Stimulated activated CD8-positive, alpha-beta memory T cell treated with anti-CD3 and anti-CD28 coated beads, Interleukin-12 subunit alpha, Interleukin-12 subunit beta, amount 100 ng/mL, for 4 hours (primary cell): Measurements from ENCODE around the gene ARFGEF3.
"Not testable (repeated sequence)": the region's sequence is repeated elsewhere in the genome, so short reads cannot be mapped to it uniquely, and the experiment has no call there.

ENCODE experiments used
- DNase-seq: peaks from one replicate; pipeline ENCODE4 v3.0.0-alpha.2; 2020; ENCODE audit warnings: low read depth

The ARFGEF3 gene

GRCh38 chr6:138211601-138212000 lies 49.9 kb downstream of the ARFGEF3 start:
- no peak for DNase-seq

DNA sequence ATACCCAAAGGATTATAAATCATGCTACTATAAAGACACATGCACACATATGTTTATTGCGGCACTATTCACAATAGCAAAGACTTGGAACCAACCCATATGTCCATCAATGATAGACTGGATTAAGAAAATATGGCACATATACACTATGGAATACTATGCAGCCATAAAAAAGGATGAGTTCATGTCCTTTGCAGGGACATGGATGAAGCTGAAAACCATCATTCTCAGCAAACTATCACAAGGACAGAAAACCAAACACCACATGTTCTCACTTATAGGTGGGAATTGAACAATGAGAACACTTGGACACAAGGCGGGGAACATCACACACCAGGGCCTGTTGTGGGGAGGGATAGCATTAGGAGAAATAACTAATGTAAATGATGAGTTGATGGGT lies 50.8 kb downstream of the ARFGEF3 start:
- DNase-seq: not testable (repeated sequence)

GRCh38 chr6:138215093-138215782 lies 53.5 kb downstream of the ARFGEF3 start:
- no peak for DNase-seq

DNA sequence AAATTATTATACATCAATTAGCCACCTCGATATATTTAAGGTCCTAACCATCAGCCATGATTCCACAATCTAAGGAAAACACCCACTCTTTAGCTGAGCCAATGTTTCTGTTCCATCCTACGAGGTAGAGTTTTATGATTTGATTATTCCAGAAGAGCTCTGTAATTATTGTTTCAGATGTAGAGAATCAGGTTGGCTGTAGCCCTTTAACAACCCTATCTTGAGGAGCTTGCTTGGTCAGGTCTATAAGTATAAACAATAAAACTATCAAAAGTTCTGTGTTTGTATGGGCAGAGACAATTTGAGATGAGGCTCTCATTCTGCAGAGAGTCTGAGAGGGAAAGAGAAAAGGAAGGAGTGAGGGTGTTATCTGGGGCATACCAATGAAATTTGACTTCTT lies 56.7 kb downstream of the ARFGEF3 start, which contains the start of gene PBOV1:
Gene PBOV1 (minus strand): TSS at position 43 of the 400 bp plus-strand sequence. CDS start 96 bp downstream, outside the sequence.
- no peak for DNase-seq

GRCh38 chr6:138219398-138219797 lies 57.7 kb downstream of the ARFGEF3 start:
- no peak for DNase-seq

- no peak for DNase-seq
Observed at GRCh38 chr6:138219901-138220300, 58.2 kb downstream of the ARFGEF3 start.

- DNase-seq: no peak
Observed at GRCh38 chr6:138222901-138223546, 61.3 kb downstream of the ARFGEF3 start.

GRCh38 chr6:138225953-138226352 lies 64.2 kb downstream of the ARFGEF3 start:
- DNase-seq: no peak

GRCh38 chr6:138226700-138227315 lies 65.1 kb downstream of the ARFGEF3 start:
- DNase-seq: no peak

- DNase-seq: no peak
Observed at GRCh38 chr6:138227316-138227781, 65.6 kb downstream of the ARFGEF3 start.

DNA sequence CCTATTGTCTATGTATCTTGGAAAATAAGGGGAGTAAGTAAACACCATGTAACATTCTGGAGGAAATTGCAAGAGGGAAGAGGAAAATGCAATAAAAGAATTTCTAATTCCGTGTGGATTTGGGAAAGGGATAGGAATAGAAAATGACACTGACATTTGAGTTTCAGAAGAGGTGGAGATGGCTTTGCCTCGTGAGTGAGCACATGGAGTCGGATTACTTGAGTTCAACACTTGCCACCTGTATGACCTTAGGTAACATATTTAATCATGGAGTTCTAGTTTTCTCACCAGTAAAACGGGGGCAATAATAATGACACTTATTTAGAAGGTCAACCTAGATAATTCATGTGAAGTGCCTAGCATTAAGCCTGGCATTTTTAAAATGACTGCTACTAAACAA lies 67.3 kb downstream of the ARFGEF3 start:
- no peak for DNase-seq

- no peak for DNase-seq
Observed at GRCh38 chr6:138229663-138230179, 68.0 kb downstream of the ARFGEF3 start.

DNA sequence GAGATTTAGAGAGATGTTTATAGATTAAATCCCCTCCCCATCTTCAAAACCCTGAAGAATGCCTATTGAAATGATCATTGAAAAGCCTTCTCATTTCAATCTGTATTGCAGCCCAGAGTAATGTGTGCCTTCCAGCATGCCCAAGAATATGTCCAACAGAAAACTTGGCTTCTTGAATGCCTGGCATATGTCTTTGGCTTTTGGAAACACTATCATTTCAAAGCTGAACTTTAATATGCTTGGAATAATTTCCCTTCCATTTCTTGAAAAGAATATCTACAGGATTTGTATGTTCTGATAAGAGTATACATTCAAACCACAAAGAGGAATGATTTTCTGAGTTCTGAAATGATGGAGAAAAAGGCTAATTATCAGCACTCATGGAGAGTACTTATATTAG lies 68.5 kb downstream of the ARFGEF3 start:
- no peak for DNase-seq

DNA sequence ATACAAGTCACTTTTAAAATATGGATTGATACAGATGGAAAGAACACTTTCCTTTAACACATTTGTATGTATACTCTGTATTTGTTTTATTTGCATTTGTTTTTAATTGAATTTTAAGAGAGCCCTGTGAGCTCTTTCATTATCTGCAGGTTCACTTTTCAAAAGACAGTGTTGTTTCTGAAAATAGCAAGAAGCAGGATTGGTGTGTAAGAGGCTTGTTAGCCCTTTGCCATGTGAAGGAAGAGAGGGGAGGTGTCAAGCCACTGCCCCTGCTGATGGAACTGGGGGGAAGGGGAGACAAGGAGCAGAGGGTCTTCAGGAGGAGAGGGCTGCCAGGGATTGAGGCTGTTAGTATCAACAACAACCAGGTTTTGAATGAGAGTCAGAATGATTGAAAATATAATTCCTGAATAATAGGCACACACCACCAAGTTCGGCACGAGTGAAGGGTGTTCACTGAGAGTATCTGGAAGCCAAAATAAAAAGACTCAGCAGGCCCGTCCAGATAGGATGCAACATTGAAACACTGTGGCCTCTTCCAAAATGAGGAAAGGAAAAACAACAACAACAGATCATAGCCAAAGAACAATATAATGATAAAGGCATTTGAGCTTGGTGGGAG lies 69.1 kb downstream of the ARFGEF3 start:
- no peak for DNase-seq

DNA sequence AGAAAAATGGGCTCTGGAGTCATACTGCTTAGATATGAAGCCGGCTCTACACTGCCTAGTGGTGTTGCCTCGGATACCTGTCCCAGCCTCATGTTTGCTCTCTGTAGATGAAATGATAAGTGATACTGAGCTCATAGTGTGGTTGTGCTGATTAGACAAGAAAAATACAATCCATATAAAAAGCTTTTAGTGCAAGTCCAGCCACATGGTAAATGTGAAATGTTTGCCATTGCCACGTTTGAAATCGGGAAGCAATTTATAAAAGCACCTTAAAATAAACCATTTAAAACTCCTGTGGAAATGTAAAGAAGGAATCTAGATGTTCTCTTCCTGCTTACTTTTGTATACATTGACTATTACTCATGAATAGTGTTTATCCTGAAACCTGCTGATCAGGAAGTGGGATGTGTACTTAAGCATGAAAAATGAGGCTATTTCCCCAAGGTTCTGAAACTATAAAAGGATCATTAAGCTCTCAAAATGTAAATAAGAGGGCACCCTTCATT lies 69.7 kb downstream of the ARFGEF3 start:
- no peak for DNase-seq

DNA sequence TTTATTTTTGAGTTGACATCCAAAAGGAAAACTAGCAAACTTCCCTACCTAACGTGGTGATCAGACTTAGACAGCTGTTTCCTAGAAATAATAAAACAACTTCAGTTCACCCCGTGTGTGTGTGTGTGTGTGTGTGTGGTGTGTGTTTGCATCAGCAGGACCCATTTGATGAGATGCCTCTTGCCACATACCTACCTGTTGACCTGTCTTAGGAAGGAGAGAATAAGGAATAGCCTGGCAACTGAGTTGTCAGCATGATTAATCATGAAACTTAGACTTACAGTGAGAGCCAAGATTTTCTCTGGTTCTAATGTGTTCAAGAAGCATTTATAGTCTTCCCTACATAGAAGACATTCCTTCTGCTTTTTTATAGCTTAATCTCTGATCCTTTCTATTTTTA lies 72.6 kb downstream of the ARFGEF3 start:
- DNase-seq: no peak

GRCh38 chr6:138235205-138235604 lies 73.5 kb downstream of the ARFGEF3 start:
- DNase-seq: no peak

DNA sequence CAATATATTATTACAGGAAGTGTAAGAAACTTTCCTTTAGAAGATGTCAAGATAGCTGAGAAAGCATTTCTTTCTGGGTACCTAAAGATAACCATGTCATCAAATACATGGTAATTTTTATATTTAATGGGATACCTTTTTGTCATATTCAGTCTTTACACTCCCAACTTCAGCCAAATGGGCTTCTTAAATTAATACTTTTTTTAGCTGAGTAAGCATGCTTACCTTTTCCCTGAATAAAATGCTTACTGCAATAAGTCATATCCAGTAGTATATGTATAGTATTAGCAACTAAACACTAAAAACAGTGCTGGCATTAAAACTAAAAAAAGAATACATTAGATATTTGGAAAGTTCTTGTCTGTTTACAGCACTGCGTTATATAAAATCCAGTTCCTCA lies 74.0 kb downstream of the ARFGEF3 start:
- DNase-seq: no peak

- no peak for DNase-seq
Observed at GRCh38 chr6:138237463-138237862, 75.7 kb downstream of the ARFGEF3 start.

- DNase-seq: no peak
Observed at GRCh38 chr6:138238368-138238767, 76.6 kb downstream of the ARFGEF3 start.

- no peak for DNase-seq
Observed at GRCh38 chr6:138239774-138240173, 78.0 kb downstream of the ARFGEF3 start.
